Vagina (tissue), 2 donors: ENCODE data around the gene CACNA2D4.

Experiments
- POLR2A ChIP-seq, 2 donors: fragments of 450-650 bp; IDR thresholded peaks; one replicate each; pipeline ENCODE4 v1.6.1; 2017; ENCODE audit warnings: antibody characterized with exemption in 2 of 2, mild to moderate bottlenecking in 2 of 2, moderate library complexity in 2 of 2
- POLR2AphosphoS5 ChIP-seq, 2 donors: sonication (generic); formaldehyde crosslinking; IDR thresholded peaks; one replicate each; pipeline ENCODE4 v1.9.0; 2017; ENCODE audit warnings: antibody characterized with exemption in 2 of 2, mild to moderate bottlenecking in 2 of 2, low read depth in 1 of 2; ENCODE audit not compliant: insufficient read depth in 1 of 2
- TF ChIP-seq, protein P1 (sequence below), 3 experiments: fragments of 450-650 bp in 2 of 3; fragments of 200-600 bp in 1 of 3; sonication (generic) in 1 of 3; IDR thresholded peaks; one replicate each; pipeline ENCODE4 v1.5.1; 2017 to 2019; ENCODE audit warnings: antibody characterized with exemption in 3 of 3, mild to moderate bottlenecking in 2 of 3, moderate library complexity in 2 of 3

DNA sequence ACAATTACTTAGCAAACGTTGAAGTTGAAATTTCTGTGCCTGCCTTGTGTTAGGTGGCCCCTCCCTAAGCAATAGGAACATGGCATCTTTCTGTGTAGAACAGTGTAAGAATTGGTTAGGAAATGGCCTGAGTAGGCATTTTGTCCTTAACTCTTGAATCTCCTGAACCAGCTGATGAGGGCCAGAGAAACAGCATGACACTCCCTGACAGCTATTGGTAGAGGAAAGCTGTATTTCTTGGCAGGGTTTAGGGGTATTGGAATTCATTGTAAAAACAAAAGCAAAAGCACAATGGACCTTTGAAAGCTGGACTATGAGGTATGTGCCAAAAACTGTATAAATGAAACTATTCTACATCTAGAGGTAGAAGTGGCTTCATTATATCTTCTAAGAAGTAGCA lies 138.7 kb downstream of the CACNA2D4 start:
- TF ChIP-seq, protein P1, sequence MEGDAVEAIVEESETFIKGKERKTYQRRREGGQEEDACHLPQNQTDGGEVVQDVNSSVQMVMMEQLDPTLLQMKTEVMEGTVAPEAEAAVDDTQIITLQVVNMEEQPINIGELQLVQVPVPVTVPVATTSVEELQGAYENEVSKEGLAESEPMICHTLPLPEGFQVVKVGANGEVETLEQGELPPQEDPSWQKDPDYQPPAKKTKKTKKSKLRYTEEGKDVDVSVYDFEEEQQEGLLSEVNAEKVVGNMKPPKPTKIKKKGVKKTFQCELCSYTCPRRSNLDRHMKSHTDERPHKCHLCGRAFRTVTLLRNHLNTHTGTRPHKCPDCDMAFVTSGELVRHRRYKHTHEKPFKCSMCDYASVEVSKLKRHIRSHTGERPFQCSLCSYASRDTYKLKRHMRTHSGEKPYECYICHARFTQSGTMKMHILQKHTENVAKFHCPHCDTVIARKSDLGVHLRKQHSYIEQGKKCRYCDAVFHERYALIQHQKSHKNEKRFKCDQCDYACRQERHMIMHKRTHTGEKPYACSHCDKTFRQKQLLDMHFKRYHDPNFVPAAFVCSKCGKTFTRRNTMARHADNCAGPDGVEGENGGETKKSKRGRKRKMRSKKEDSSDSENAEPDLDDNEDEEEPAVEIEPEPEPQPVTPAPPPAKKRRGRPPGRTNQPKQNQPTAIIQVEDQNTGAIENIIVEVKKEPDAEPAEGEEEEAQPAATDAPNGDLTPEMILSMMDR (IDR thresholded peaks at IDR 0.05): no peak
- TF ChIP-seq POLR2A (IDR thresholded peaks at IDR 0.05) (no peak), POLR2AphosphoS5 (IDR thresholded peaks at IDR 0.05; ENCODE audit: insufficient read depth in 1 of 2, low read depth in 1 of 2) (no peak)
